Effector memory CD4-positive, alpha-beta T cell (primary cell): ENCODE results near the gene TEX22.

Source experiments
- DNase-seq, 3 donors: peaks; one replicate each; pipeline ENCODE4 v3.0.0-alpha.2; 2020
- H3K27ac ChIP-seq: 2 replicates; pipeline ENCODE4 v1.7.0; 2013; ENCODE audit warnings: mild to moderate bottlenecking, low read length, moderate library complexity; ENCODE audit not compliant: insufficient read depth, poor library complexity, severe bottlenecking
- H3K27me3 ChIP-seq: replicated peaks from 2 replicates; pipeline ENCODE4 v1.7.0; 2013; ENCODE audit warnings: mild to moderate bottlenecking, low read length; ENCODE audit not compliant: insufficient read depth, control insufficient read depth, poor library complexity, severe bottlenecking
- H3K36me3 ChIP-seq: 2 replicates; pipeline ENCODE4 v1.7.0; 2013; ENCODE audit warnings: mild to moderate bottlenecking, low read length, moderate library complexity; ENCODE audit not compliant: control insufficient read depth, insufficient read depth
- H3K4me1 ChIP-seq: 2 replicates; pipeline ENCODE4 v1.7.0; 2013; ENCODE audit warnings: low read length, mild to moderate bottlenecking; ENCODE audit not compliant: control insufficient read depth, insufficient read depth, poor library complexity, severe bottlenecking
- H3K4me3 ChIP-seq: 2 replicates; pipeline ENCODE4 v1.7.0; 2013; ENCODE audit warnings: low read length, low read depth, mild to moderate bottlenecking; ENCODE audit not compliant: insufficient read depth, poor library complexity, severe bottlenecking
- H3K9me3 ChIP-seq: 2 replicates; pipeline ENCODE4 v1.7.0; 2013; ENCODE audit warnings: mild to moderate bottlenecking, low read length, moderate library complexity; ENCODE audit not compliant: control insufficient read depth

TEX22 gene

DNA sequence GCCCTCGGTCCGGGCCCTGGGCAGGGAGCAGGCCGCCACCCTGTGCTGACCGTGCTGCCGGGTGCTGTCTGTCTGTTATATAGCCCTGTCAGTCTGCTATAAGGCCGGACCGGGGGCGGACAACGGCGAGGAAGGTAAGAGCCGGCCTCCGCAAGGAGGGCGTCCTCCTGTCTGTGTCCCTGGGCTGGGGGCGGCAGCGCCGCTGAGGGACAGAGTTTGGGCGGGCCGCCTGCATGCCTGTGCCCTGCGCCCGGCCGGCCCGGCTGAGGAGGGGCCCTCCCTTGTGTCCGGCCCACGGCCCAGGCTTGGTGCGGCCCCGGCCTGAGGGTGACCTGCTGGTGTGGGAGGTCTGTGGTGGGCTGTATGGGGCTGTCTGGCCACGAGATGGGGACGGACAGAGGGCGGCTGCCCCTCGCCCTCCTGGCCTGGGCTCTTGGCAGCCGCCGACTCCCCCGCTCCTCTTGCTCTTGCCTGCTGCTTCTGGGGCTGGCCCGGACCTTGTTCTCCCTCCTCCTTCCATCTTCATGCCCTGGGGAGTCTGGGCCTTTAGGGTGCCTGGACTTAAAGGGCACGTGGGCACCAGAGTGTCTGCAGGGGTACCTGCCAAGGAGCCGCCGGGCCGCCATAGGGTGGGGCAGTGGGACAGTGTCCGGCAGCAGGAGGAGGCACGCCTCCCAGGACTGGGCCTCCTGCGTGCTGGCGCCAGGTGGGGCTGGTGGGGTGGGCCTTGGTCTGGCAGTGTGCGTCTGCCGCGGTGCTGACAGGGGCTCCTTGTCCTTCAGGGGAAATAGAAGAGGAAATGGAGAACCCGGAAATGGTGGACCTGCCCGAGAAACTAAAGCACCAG is 51.2 kb downstream of the TEX22 start:
- no peak for DNase-seq
- Histone ChIP-seq H3K36me3 (peaks cover 18% of the 10 kb centered on the region), H3K4me1 (no peaks in the 10 kb centered on the region), H3K4me3 (no peak overlapping the region), H3K9me3 (no peaks in the 10 kb centered on the region), H3K27me3 (no peaks in the 10 kb centered on the region), H3K27ac (no peak overlapping the region)

DNA sequence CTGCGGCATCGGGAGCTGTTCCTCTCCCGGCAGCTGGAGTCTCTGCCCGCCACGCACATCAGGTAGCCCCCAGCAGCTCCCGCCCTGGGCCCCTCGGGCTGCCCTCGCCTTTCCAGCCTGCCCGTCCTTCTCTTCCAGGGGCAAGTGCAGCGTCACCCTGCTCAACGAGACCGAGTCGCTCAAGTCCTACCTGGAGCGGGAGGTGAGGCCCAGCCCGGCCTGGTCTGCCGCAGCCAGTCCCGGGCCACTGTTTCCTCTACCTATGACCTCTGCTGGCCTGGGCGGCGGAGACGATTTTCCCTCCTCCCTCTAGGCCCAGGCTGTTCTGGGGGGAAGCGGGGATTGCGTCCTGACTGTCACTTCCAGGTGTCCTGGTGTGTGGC is 51.8 kb downstream of the TEX22 start:
- DNase-seq, result no peak
- peaks cover 21% of the 10 kb centered on the region for H3K36me3 ChIP-seq
- H3K4me3 ChIP-seq, result no peak overlapping the region

GRCh38 chr14:105450864-105451720 is 52.8 kb downstream of the TEX22 start:
- H3K36me3 ChIP-seq, result peaks cover 31% of the 10 kb centered on the region

More for the DNA sequence above, 51.8 kb downstream of the TEX22 start:
- Histone ChIP-seq H3K9me3 (no peaks in the 10 kb centered on the region), H3K27me3 (no peaks in the 10 kb centered on the region), H3K27ac (no peak overlapping the region), H3K4me1 (no peaks in the 10 kb centered on the region)

GRCh38 chr14:105452963-105453362 is 54.6 kb downstream of the TEX22 start:
- no peak for DNase-seq
- no peaks in the 10 kb centered on the region for H3K4me1 ChIP-seq
- no peak overlapping the region for H3K27ac ChIP-seq
- no peaks in the 10 kb centered on the region for H3K9me3 ChIP-seq
- no peaks in the 10 kb centered on the region for H3K27me3 ChIP-seq
- H3K4me3 ChIP-seq, result no peak overlapping the region
- H3K36me3 ChIP-seq, result peaks cover 31% of the 10 kb centered on the region

More at GRCh38 chr14:105450864-105451720, 52.8 kb downstream of the TEX22 start:
- H3K4me3 ChIP-seq, result no peak overlapping the region
- DNase-seq, result no peak
- H3K27me3 ChIP-seq, result no peaks in the 10 kb centered on the region
- H3K9me3 ChIP-seq, result no peaks in the 10 kb centered on the region
- no peak overlapping the region for H3K27ac ChIP-seq
- H3K4me1 ChIP-seq, result no peaks in the 10 kb centered on the region

GRCh38 chr14:105453847-105454246 is 55.5 kb downstream of the TEX22 start:
- Histone ChIP-seq H3K27me3 (no peaks in the 10 kb centered on the region), H3K27ac (no peak overlapping the region), H3K4me3 (no peak overlapping the region), H3K4me1 (no peaks in the 10 kb centered on the region), H3K36me3 (peaks cover 31% of the 10 kb centered on the region), H3K9me3 (no peaks in the 10 kb centered on the region)
- DNase-seq, result no peak

DNA sequence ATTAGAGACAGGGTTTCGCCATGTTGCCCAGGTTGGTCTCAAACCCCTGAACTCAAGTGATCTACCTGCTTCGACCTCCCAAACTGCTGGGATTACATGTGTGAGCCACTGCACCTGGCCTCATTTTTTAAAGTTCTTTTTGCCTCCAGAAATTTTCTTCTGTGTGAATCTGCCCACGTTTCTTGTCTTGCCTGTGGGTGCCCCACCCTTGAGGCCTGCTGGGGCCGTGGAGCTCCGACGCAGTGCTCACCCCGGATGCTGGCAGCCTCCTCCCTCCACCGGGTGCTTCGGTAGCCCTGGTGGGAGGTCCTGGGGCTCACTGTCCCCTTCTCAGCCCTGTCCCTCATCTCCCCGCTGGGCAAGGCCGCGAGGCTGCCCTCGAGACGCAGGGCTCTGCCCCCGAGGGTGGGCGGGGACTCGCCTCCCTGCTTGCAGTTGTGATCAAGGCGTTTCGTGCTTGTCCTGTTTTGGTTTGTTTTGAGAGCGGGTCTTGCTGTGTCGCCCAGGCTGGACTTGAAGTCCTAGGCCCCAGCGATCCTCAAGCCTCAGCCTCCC is 56.8 kb downstream of the TEX22 start:
- Histone ChIP-seq H3K4me3 (no peak overlapping the region), H3K4me1 (no peaks in the 10 kb centered on the region), H3K27ac (no peak overlapping the region), H3K27me3 (no peaks in the 10 kb centered on the region), H3K9me3 (no peaks in the 10 kb centered on the region), H3K36me3 (peaks cover 29% of the 10 kb centered on the region)
- DNase-seq, result no peak

- Histone ChIP-seq H3K27me3 (no peaks in the 10 kb centered on the region), H3K27ac (no peak overlapping the region), H3K4me3 (no peak overlapping the region), H3K9me3 (no peaks in the 10 kb centered on the region), H3K36me3 (peaks cover 26% of the 10 kb centered on the region), H3K4me1 (no peaks in the 10 kb centered on the region)
- no peak for DNase-seq
These were observed 57.7 kb downstream of the TEX22 start for GRCh38 chr14:105455766-105456660.

DNA sequence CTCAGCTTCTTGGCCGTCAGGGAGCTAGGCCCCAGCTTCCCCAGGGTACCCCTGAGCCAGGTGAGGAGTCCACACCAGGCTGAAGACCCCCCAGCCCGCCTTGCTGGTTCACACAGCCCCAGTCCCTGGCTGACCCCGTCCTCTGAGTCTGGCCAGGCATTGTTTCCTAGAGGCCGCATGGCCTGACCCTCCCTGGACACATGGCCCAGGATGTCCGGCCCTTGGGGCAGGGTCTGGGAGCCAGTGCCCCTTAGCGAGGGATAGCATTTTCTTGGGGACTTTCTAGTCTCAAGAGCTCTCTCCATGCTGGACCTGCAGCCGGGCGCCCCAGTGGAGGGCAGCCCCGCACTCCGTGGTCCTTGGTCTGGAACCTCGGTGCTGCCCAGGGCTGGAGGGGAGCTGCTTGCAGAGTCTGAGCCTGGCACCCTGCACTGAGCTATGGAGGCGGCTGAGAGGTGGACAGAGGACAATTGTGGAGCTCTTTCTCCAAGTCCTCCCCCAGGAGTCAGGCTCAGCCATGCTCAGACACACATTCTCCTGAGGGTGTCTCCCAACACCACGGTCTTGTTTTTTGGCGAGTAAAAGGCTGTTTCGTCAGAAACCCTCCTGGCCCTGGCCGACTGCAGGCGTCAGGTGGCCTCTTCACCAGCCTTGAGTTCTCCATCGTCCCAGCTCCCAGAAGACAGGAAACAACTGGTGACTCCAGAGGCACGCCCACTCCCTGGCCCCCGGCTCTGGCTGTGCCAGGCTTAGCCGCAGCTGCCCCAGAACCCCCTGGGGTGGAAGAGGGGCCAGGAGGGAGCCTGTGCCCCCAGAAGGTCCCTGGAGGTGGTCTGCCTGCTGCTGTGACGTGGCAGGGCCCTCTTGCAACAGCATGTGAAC is 58.6 kb downstream of the TEX22 start:
- H3K27ac ChIP-seq, result no peak overlapping the region
- no peaks in the 10 kb centered on the region for H3K27me3 ChIP-seq
- no peaks in the 10 kb centered on the region for H3K9me3 ChIP-seq
- no peak overlapping the region for H3K4me3 ChIP-seq
- H3K36me3 ChIP-seq, result peaks cover 27% of the 10 kb centered on the region
- DNase-seq, result no peak
- H3K4me1 ChIP-seq, result no peaks in the 10 kb centered on the region

DNA sequence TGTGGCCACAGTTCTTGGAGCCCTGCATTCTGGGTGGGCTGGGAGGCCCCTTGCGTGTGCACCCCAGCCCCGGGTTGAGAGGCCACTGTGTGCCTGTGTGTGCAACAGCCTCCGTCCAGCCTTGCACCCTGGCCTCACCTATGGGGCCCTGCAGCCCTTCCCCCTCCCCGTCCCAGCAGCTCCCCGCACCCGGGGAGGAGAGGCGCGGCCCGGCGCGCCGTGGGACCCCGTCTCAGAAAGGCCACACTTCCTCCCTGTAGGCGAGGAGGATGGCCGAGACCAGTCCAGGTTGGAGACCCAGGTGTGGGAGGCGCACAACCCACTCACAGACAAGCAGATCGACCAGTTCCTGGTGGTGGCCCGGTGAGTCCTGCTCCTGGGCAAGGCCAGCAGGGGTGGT is 59.7 kb downstream of the TEX22 start:
- no peak overlapping the region for H3K4me3 ChIP-seq
- H3K27me3 ChIP-seq, result no peaks in the 10 kb centered on the region
- no peaks in the 10 kb centered on the region for H3K4me1 ChIP-seq
- no peak overlapping the region for H3K27ac ChIP-seq
- H3K36me3 ChIP-seq, result peaks cover 24% of the 10 kb centered on the region
- H3K9me3 ChIP-seq, result no peaks in the 10 kb centered on the region
- DNase-seq, result no peak
